Neural cell (in vitro differentiated cells): Measurements from ENCODE around the gene KIF20B. TPM values are rescaled to one million over a fixed set of nuclear protein-coding genes. Genes with fewer than 3 reads are reported as not detected.

Source experiments
- H2AFZ ChIP-seq: fragments of 200-600, 300-800 bp; sonication (generic), shearing (Covaris generic); 2 replicates; pipeline ENCODE4 v1.6.0; 2014; ENCODE audit warnings: low read depth, mild to moderate bottlenecking, antibody characterized with exemption, low read length, moderate library complexity
- H3F3A ChIP-seq: fragments of 200-600 bp; shearing (Covaris generic); 2 replicates; pipeline ENCODE4 v1.6.1; 2016; ENCODE audit warnings: mild to moderate bottlenecking, moderate library complexity, mixed read lengths, antibody characterized with exemption, low read length; ENCODE audit not compliant: insufficient read depth, poor library complexity, severe bottlenecking
- H3K27ac ChIP-seq: fragments of 200-600, 300-800 bp; sonication (generic), shearing (Covaris generic); 2 replicates; pipeline ENCODE4 v1.5.1; 2014; ENCODE audit warnings: mild to moderate bottlenecking, low read length, moderate library complexity
- H3K27me3 ChIP-seq: fragments of 300-800, 200-600 bp; sonication (generic), shearing (Covaris generic); 2 replicates; pipeline ENCODE4 v1.6.0; 2014; ENCODE audit warnings: mild to moderate bottlenecking, low read depth, low read length, moderate library complexity; ENCODE audit not compliant: insufficient read depth
- H3K36me3 ChIP-seq: fragments of 300-800, 200-600 bp; sonication (generic), shearing (Covaris generic); 2 replicates; pipeline ENCODE4 v1.5.1; 2014; ENCODE audit warnings: mild to moderate bottlenecking, antibody characterized with exemption, low read length, moderate library complexity; ENCODE audit not compliant: insufficient read depth
- H3K4me2 ChIP-seq: fragments of 300-800, 200-600 bp; sonication (generic), shearing (Covaris generic); 2 replicates; pipeline ENCODE4 v1.6.0; 2014; ENCODE audit warnings: mild to moderate bottlenecking, low read length
- H3K4me3 ChIP-seq: fragments of 300-800, 200-600 bp; sonication (generic), shearing (Covaris generic); 2 replicates; pipeline ENCODE4 v1.5.1; 2014; ENCODE audit warnings: mild to moderate bottlenecking, low read length, moderate library complexity
- H3K79me2 ChIP-seq: fragments of 200-600 bp; shearing (Covaris generic); replicated peaks from 2 replicates; pipeline ENCODE4 v1.6.0; 2014; ENCODE audit warnings: mild to moderate bottlenecking, low read length, moderate library complexity; ENCODE audit not compliant: insufficient read depth
- H3K9ac ChIP-seq: fragments of 300-800, 200-600 bp; sonication (generic), shearing (Covaris generic); 2 replicates; pipeline ENCODE4 v1.6.1; 2016; ENCODE audit warnings: mild to moderate bottlenecking, low read length, mixed read lengths
- H3K9me2 ChIP-seq: fragments of 200-600 bp; shearing (Covaris generic); 2 replicates; pipeline ENCODE4 v1.6.1; 2016; ENCODE audit warnings: mild to moderate bottlenecking, low read length, mixed read lengths; ENCODE audit not compliant: insufficient read depth
- H3K9me3 ChIP-seq: fragments of 200-600, 300-800 bp; sonication (generic), shearing (Covaris generic); 2 replicates; pipeline ENCODE4 v1.6.1; 2016; ENCODE audit warnings: mild to moderate bottlenecking, mixed run types, low read length, moderate library complexity, mixed read lengths
- H4K20me1 ChIP-seq: fragments of 200-600 bp; shearing (Covaris generic); 2 replicates; pipeline ENCODE4 v1.6.1; 2016; ENCODE audit warnings: mild to moderate bottlenecking, mixed run types; ENCODE audit not compliant: insufficient read depth
- CTCF ChIP-seq: fragments of 450-650 bp; IDR thresholded peaks from 2 replicates; pipeline ENCODE4 v1.5.1; 2014; ENCODE audit warnings: antibody characterized with exemption, mild to moderate bottlenecking, moderate library complexity; ENCODE audit not compliant: poor library complexity, severe bottlenecking
- EP300 ChIP-seq: fragments of 450-650 bp; conservative IDR thresholded peaks from 2 replicates; pipeline ENCODE4 v1.6.1; 2014; ENCODE audit warnings: antibody characterized with exemption, mild to moderate bottlenecking, moderate library complexity; ENCODE audit not compliant: poor library complexity, severe bottlenecking
- EZH2 ChIP-seq: fragments of 200-600, 300-800 bp; shearing (Covaris generic), sonication (generic); IDR thresholded peaks from 2 replicates; pipeline ENCODE4 v1.6.1; 2014; ENCODE audit warnings: antibody characterized with exemption, low read length, borderline replicate concordance, mild to moderate bottlenecking; ENCODE audit not compliant: insufficient read depth, poor library complexity, severe bottlenecking
- MXI1 ChIP-seq: fragments of 450-650 bp; conservative IDR thresholded peaks from 2 replicates; pipeline ENCODE4 v1.6.1; 2014; ENCODE audit warnings: antibody characterized with exemption, mild to moderate bottlenecking; ENCODE audit not compliant: poor library complexity, severe bottlenecking
- POLR2AphosphoS5 ChIP-seq: IDR thresholded peaks from 2 replicates; pipeline ENCODE4 v1.6.1; 2012
- RAD21 ChIP-seq: fragments of 450-650 bp; conservative IDR thresholded peaks from 2 replicates; pipeline ENCODE4 v1.6.1; 2014; ENCODE audit warnings: antibody characterized with exemption, mild to moderate bottlenecking, moderate library complexity
- REST ChIP-seq: IDR thresholded peaks from 2 replicates; pipeline ENCODE4 v1.6.1; 2012; ENCODE audit warnings: borderline replicate concordance
- SMC3 ChIP-seq: fragments of 450-650 bp; conservative IDR thresholded peaks from 2 replicates; pipeline ENCODE4 v1.6.1; 2014; ENCODE audit warnings: antibody characterized with exemption, mild to moderate bottlenecking, moderate library complexity; ENCODE audit not compliant: poor library complexity
- TAF1 ChIP-seq: IDR thresholded peaks from 2 replicates; pipeline ENCODE4 v1.6.1; 2012; ENCODE audit warnings: low read depth
- polyA plus RNA-seq: library from polyadenylated mRNA; depleted of rRNA; stranded (reverse); fragments of >200 nt; gene quantifications from 2 replicates; pipeline ENCODE4 v1.2.3, GENCODE V29; 2014

The KIF20B gene
- polyA plus RNA-seq, 1 donor from 2014 or later, result 3.9 TPM

- Histone ChIP-seq H3K4me2 (no peak overlapping the region), H3K27me3 (no peaks in the 10 kb centered on the region), H3K27ac (no peak overlapping the region), H3K4me3 (no peak overlapping the region), H2AFZ (no peak overlapping the region), H3K9ac (no peak overlapping the region), H3K9me2 (no peaks in the 10 kb centered on the region), H3K9me3 (no peaks in the 10 kb centered on the region), H3K36me3 (no peaks in the 10 kb centered on the region), H3F3A (no peaks in the 10 kb centered on the region), H4K20me1 (no peaks in the 10 kb centered on the region), H3K79me2 (no peaks in the 10 kb centered on the region)
- TF ChIP-seq MXI1, result no peak
- TF ChIP-seq EP300, result no peak
- no peak for TF ChIP-seq RAD21
- no peak for TF ChIP-seq POLR2AphosphoS5
- TF ChIP-seq SMC3, result no peak
- no peak for TF ChIP-seq CTCF
- no peak for TF ChIP-seq TAF1
- no peak for TF ChIP-seq REST
- TF ChIP-seq EZH2, result no peak
Measured at GRCh38 chr10:89663144-89663543, 38.2 kb upstream of the KIF20B start.

GRCh38 chr10:89664203-89664602 is 37.2 kb upstream of the KIF20B start:
- no peaks in the 10 kb centered on the region for H3F3A ChIP-seq
- H4K20me1 ChIP-seq, result no peaks in the 10 kb centered on the region
- no peak overlapping the region for H2AFZ ChIP-seq
- H3K4me2 ChIP-seq, result no peak overlapping the region
- H3K9ac ChIP-seq, result no peak overlapping the region
- H3K4me3 ChIP-seq, result no peak overlapping the region
- no peaks in the 10 kb centered on the region for H3K36me3 ChIP-seq
- no peaks in the 10 kb centered on the region for H3K79me2 ChIP-seq
- H3K9me3 ChIP-seq, result no peaks in the 10 kb centered on the region
- no peak for TF ChIP-seq RAD21
- no peak for TF ChIP-seq POLR2AphosphoS5
- TF ChIP-seq REST, result no peak
- TF ChIP-seq CTCF, result no peak
- TF ChIP-seq MXI1, result no peak
- no peak for TF ChIP-seq EP300
- no peak for TF ChIP-seq SMC3
- no peak for TF ChIP-seq EZH2
- no peak overlapping the region for H3K27ac ChIP-seq
- H3K9me2 ChIP-seq, result no peaks in the 10 kb centered on the region
- H3K27me3 ChIP-seq, result no peaks in the 10 kb centered on the region
